Panc1 (cell line): ENCODE data around the gene ATOSA. TPM values are rescaled to one million over a fixed set of nuclear protein-coding genes. Genes with fewer than 3 reads are reported as not detected.

Source experiments
- ATAC-seq: fragments of 200-7000 bp; cut with Tn5 transposase; 2 replicates; pipeline ENCODE4 v1.9.1; 2020; ENCODE audit warnings: mild to moderate bottlenecking, moderate library complexity
- BruUV-seq: library from RNA; stranded (reverse); fragments of 400-500 nt; replicated peaks from 2 replicates; lab custom pipeline; 2021; lab: Mats Ljungman, UMichigan
- CTCF ChIA-PET: fragments of 300-600 bp; sonication (Branson Sonifier 250); formaldehyde crosslinking; loops from one replicate; lab custom pipeline; 2022; ENCODE audit warnings: antibody characterized with exemption; lab: Charles Lee
- POLR2A ChIA-PET: fragments of 300-600 bp; sonication (Branson Sonifier 250); formaldehyde crosslinking; loops from one replicate; lab custom pipeline; 2022; ENCODE audit warnings: antibody characterized with exemption; lab: Charles Lee
- DNase-seq: peaks from one replicate; pipeline ENCODE4 v3.0.0-alpha.2; 2010; ENCODE audit warnings: low read depth, low spot score
- H3K27ac ChIP-seq: 2 replicates; pipeline ENCODE4 v1.5.1; 2011; ENCODE audit warnings: mild to moderate bottlenecking, low read length, inconsistent platforms
- H3K27me3 ChIP-seq: fragments of 200-500 bp; sonication (Bioruptor generic); 2 replicates; pipeline ENCODE4 v1.6.0; 2014; ENCODE audit warnings: low read length, inconsistent platforms; ENCODE audit not compliant: control insufficient read depth, insufficient read depth
- H3K36me3 ChIP-seq: fragments of 200-500 bp; sonication (Bioruptor generic); 2 replicates; pipeline ENCODE4 v1.5.1; 2014; ENCODE audit warnings: inconsistent platforms, mild to moderate bottlenecking, low read length, moderate library complexity; ENCODE audit not compliant: control insufficient read depth, insufficient read depth
- H3K4me1 ChIP-seq: 2 replicates; pipeline ENCODE4 v1.5.1; 2011; ENCODE audit warnings: inconsistent platforms, mild to moderate bottlenecking, low read length, moderate library complexity; ENCODE audit not compliant: control insufficient read depth, insufficient read depth
- H3K4me3 ChIP-seq, 2 experiments: 2 replicates each; pipeline ENCODE4 v1.5.1; 2011 to 2012; ENCODE audit warnings: low read depth in 2 of 2, low read length in 2 of 2, mild to moderate bottlenecking in 2 of 2, inconsistent platforms in 1 of 2, moderate library complexity in 1 of 2
- H3K9me3 ChIP-seq: fragments of 200-500 bp; sonication (Bioruptor generic); 2 replicates; pipeline ENCODE4 v1.5.1; 2014; ENCODE audit warnings: low read depth, mild to moderate bottlenecking, inconsistent platforms, low read length, moderate library complexity; ENCODE audit not compliant: control insufficient read depth, insufficient read depth
- CTCF ChIP-seq: fragments of 450-650 bp; IDR thresholded peaks from 2 replicates; pipeline ENCODE4 v1.5.1; 2017; ENCODE audit warnings: mild to moderate bottlenecking
- POLR2AphosphoS5 ChIP-seq: IDR thresholded peaks from 2 replicates; pipeline ENCODE4 v1.6.1; 2012; ENCODE audit warnings: mild to moderate bottlenecking, low read depth, low read length, moderate library complexity
- REST ChIP-seq, 2 experiments: IDR thresholded peaks; 2 replicates each; pipeline ENCODE4 v1.6.1; 2011 to 2012; ENCODE audit warnings: low read depth in 2 of 2, control low read depth in 1 of 2, low read length in 1 of 2, mild to moderate bottlenecking in 1 of 2, moderate library complexity in 1 of 2; ENCODE audit not compliant: insufficient read depth in 1 of 2
- SIN3A ChIP-seq: IDR thresholded peaks from 2 replicates; pipeline ENCODE4 v1.6.1; 2012; ENCODE audit warnings: low read depth, mild to moderate bottlenecking, low read length, moderate library complexity, borderline replicate concordance; ENCODE audit not compliant: insufficient read depth
- TCF7L2 ChIP-seq: IDR thresholded peaks from 2 replicates; pipeline ENCODE4 v1.6.1; 2011; ENCODE audit warnings: mild to moderate bottlenecking, low read depth, low read length, inconsistent platforms
- in situ Hi-C: cut with HindIII; loops from 2 replicates; pipeline ENCODE4 v1.10.0; 2016; ENCODE audit warnings: low sequenced_read_pairs, low pct_unique_long_range_greater_than_20kb
- intact Hi-C: fragments of 100-400 bp; cut with micrococcal nuclease; formaldehyde crosslinking; loops from one replicate; pipeline ENCODE4 v1.10.0; 2022; ENCODE audit not compliant: unreplicated experiment
- total RNA-seq: library from RNA; stranded (reverse); gene quantifications from one replicate; pipeline ENCODE4 v1.2.1, GENCODE V29; 2021; ENCODE audit not compliant: unreplicated experiment

Gene ATOSA
- total RNA-seq, 1 experiment from 2014 or later: 18.5 TPM

- Histone ChIP-seq H3K4me3 (no peak overlapping the region), H3K27ac (no peak overlapping the region), H3K9me3 (no peaks in the 10 kb centered on the region), H3K36me3 (no peaks in the 10 kb centered on the region), H3K27me3 (no peaks in the 10 kb centered on the region), H3K4me1 (no peaks in the 10 kb centered on the region)
- BruUV-seq: no TSS peak
- DNase-seq (no peak), ATAC-seq (no peak)
- TF ChIP-seq SIN3A (no peak), REST (IDR thresholded peaks at IDR 0.05; ENCODE audit: insufficient read depth in 1 of 2, low read depth in 2 of 2, low read length in 1 of 2) (no peak), TCF7L2 (no peak), POLR2AphosphoS5 (no peak), CTCF (no peak)
- CTCF ChIA-PET: no interaction called here
- POLR2A ChIA-PET: no interaction called here
- in situ Hi-C loops: no loop called here
- intact Hi-C loops: no loop called here
Measured at GRCh38 chr15:52714968-52715367, 35.8 kb upstream of the ATOSA start.

GRCh38 chr15:52710708-52711389, 31.7 kb upstream of the ATOSA start:
- Histone ChIP-seq H3K4me3 (no peak overlapping the region), H3K27me3 (no peaks in the 10 kb centered on the region), H3K9me3 (no peaks in the 10 kb centered on the region), H3K36me3 (no peaks in the 10 kb centered on the region), H3K4me1 (no peaks in the 10 kb centered on the region), H3K27ac (no peak overlapping the region)
- in situ Hi-C loops (no loop called here), intact Hi-C loops (no loop called here)
- no TSS peak for BruUV-seq
- no peak for ATAC-seq
- CTCF ChIA-PET: no interaction called here
- no peak for DNase-seq
- POLR2A ChIA-PET: no interaction called here
- TF ChIP-seq REST (IDR thresholded peaks at IDR 0.05; ENCODE audit: insufficient read depth in 1 of 2, low read depth in 2 of 2, low read length in 1 of 2) (no peak), CTCF (no peak), TCF7L2 (no peak), SIN3A (no peak), POLR2AphosphoS5 (no peak)
